ENCODE data around the gene POM121L2.

POM121L2 gene

GRCh38 chr6:27280540-27281000, 31.5 kb downstream of the POM121L2 start:
- TF ChIP-seq, protein P1, sequence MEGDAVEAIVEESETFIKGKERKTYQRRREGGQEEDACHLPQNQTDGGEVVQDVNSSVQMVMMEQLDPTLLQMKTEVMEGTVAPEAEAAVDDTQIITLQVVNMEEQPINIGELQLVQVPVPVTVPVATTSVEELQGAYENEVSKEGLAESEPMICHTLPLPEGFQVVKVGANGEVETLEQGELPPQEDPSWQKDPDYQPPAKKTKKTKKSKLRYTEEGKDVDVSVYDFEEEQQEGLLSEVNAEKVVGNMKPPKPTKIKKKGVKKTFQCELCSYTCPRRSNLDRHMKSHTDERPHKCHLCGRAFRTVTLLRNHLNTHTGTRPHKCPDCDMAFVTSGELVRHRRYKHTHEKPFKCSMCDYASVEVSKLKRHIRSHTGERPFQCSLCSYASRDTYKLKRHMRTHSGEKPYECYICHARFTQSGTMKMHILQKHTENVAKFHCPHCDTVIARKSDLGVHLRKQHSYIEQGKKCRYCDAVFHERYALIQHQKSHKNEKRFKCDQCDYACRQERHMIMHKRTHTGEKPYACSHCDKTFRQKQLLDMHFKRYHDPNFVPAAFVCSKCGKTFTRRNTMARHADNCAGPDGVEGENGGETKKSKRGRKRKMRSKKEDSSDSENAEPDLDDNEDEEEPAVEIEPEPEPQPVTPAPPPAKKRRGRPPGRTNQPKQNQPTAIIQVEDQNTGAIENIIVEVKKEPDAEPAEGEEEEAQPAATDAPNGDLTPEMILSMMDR (IDR thresholded peaks at IDR 0.05; ENCODE audit: low read depth, low read length, missing control alignments) = no peak
- no peak for DNase-seq (ENCODE audit: extremely low read depth, low read depth)
- H3K4me3 ChIP-seq (replicated peaks; ENCODE audit: low read depth, low read length) = peak overlapping the region; percentile 57

- DNase-seq (ENCODE audit: extremely low read depth, low read depth) = no peak
- TF ChIP-seq, protein P1 (IDR thresholded peaks at IDR 0.05; ENCODE audit: low read depth, low read length, missing control alignments) = no peak
- H3K4me3 ChIP-seq (replicated peaks; ENCODE audit: low read depth, low read length) = peak overlapping the region; percentile 57
These were observed 32.0 kb downstream of the POM121L2 start for GRCh38 chr6:27280064-27280539.

DNA sequence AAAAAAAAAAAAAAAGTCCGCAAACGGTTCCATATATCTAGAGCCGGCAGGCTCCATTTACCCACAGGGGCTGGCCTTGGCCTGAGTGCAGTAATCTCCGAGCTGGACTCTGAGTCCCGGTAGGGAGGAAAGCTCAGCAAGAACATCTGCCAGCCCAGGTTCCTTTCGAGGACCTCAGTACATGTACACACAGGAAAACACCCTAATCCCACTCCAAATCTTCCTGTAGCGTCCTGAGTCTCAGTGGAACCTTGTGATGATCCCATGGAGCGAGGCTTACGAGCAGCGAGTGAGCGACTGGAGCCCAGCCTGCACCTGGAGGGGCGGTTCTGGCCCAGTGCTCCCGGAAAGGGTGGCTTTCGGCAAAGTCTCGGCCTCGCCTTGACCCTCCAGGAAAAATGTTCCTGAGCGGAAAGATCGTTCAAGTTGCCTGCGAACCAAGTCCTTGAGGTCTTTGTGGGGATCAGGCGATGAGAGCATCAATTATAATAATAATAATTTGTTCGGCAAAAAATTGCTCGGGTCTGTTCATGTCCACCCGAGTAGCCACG, 32.5 kb downstream of the POM121L2 start:
- no peak for DNase-seq (ENCODE audit: extremely low read depth, low read depth)
- TF ChIP-seq, protein P1 (IDR thresholded peaks at IDR 0.05; ENCODE audit: low read depth, low read length, missing control alignments) = no peak
- H3K4me3 ChIP-seq (replicated peaks; ENCODE audit: low read depth, low read length) = peak overlapping the region; percentile 57

GRCh38 chr6:27275025-27275956, 36.8 kb downstream of the POM121L2 start:
- H3K4me3 ChIP-seq (replicated peaks; ENCODE audit: low read depth, low read length) = no peak overlapping the region

GRCh38 chr6:27273783-27274182, 38.3 kb downstream of the POM121L2 start:
- TF ChIP-seq, protein P1 (IDR thresholded peaks at IDR 0.05; ENCODE audit: low read depth, low read length, missing control alignments) = no peak
- no peak overlapping the region for H3K4me3 ChIP-seq (replicated peaks; ENCODE audit: low read depth, low read length)
- DNase-seq (ENCODE audit: extremely low read depth, low read depth) = no peak

More at GRCh38 chr6:27275025-27275956, 36.8 kb downstream of the POM121L2 start:
- TF ChIP-seq, protein P1 (IDR thresholded peaks at IDR 0.05; ENCODE audit: low read depth, low read length, missing control alignments) = no peak
- DNase-seq (ENCODE audit: extremely low read depth, low read depth) = no peak

DNA sequence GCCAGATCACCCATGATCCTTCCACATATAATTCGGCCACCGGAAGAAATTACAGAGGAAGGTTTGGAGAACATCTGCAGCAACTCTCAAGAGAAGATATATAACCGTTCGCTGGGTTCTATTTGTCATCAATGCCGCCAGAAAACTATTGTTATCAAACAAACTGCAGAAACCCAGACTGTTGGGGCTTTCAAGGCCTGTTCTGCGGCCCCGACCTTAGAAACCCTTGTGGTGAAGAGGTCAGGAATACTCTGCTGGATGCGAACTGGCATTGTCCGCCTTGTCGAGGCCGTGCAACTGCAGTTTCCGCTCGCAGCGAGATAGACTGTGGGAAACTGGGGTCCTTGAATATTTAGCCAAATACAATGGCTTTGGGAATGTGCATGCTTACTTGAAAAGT, 43.3 kb downstream of the POM121L2 start:
- TF ChIP-seq, protein P1 (IDR thresholded peaks at IDR 0.05; ENCODE audit: low read depth, low read length, missing control alignments) = no peak
- no peak for DNase-seq (ENCODE audit: extremely low read depth, low read depth)
- no peak overlapping the region for H3K4me3 ChIP-seq (replicated peaks; ENCODE audit: low read depth, low read length)

All from HFF-Myc (cell line).